Fibroblast of villous mesenchyme (primary cell): ENCODE data around the gene GID8. TPM values are rescaled to one million over a fixed set of nuclear protein-coding genes. Genes with fewer than 3 reads are reported as not detected.

Experiments
- DNase-seq: peaks from one replicate; pipeline ENCODE4 v3.0.0-alpha.2; 2010; ENCODE audit warnings: low read depth
- H3K4me3 ChIP-seq: 2 replicates; pipeline ENCODE4 v1.5.1; 2011; ENCODE audit warnings: low read depth, mild to moderate bottlenecking, low read length
- CTCF ChIP-seq: IDR thresholded peaks from 2 replicates; pipeline ENCODE4 v1.5.1; 2012; ENCODE audit warnings: low read depth, mild to moderate bottlenecking, low read length; ENCODE audit not compliant: insufficient read depth
- total RNA-seq: library from RNA; depleted of rRNA; stranded (reverse); fragments of >200 nt; gene quantifications from 2 replicates; pipeline ENCODE4 v1.2.3, GENCODE V29; 2012

GID8 gene
- total RNA-seq, 1 donor, result 34.5 TPM

- no peak for TF ChIP-seq CTCF
- DNase-seq, result no peak
- H3K4me3 ChIP-seq, result no peak overlapping the region
These were observed 39.6 kb upstream of the GID8 start for GRCh38 chr20:62898093-62898964.

- H3K4me3 ChIP-seq, result no peak overlapping the region
- no peak for TF ChIP-seq CTCF
- DNase-seq, result no peak
These were observed 38.8 kb upstream of the GID8 start for GRCh38 chr20:62898970-62899632.

- peak; percentile 20 for TF ChIP-seq CTCF
- peak; percentile 34 for DNase-seq
- H3K4me3 ChIP-seq, result no peak overlapping the region
These were observed 38.3 kb upstream of the GID8 start for GRCh38 chr20:62899633-62900051.

- H3K4me3 ChIP-seq, result no peak overlapping the region
- peak; percentile 78 for DNase-seq
- peak; percentile 69 for TF ChIP-seq CTCF
These were observed 37.8 kb upstream of the GID8 start for GRCh38 chr20:62900052-62900691.

GRCh38 chr20:62900692-62901584 is 37.0 kb upstream of the GID8 start:
- H3K4me3 ChIP-seq, result no peak overlapping the region
- DNase-seq, result no peak
- TF ChIP-seq CTCF, result peak; percentile 3

GRCh38 chr20:62901891-62902290 is 36.1 kb upstream of the GID8 start:
- DNase-seq, result no peak
- TF ChIP-seq CTCF, result no peak
- H3K4me3 ChIP-seq, result no peak overlapping the region
